ENCODE measurements around the gene PTGES2. TPM values are rescaled to one million over a fixed set of nuclear protein-coding genes. Genes with fewer than 3 reads are reported as not detected.

Gene PTGES2
- total RNA-seq, 2 experiments from 2014 or later = 68.1 to 76.3 TPM

DNA sequence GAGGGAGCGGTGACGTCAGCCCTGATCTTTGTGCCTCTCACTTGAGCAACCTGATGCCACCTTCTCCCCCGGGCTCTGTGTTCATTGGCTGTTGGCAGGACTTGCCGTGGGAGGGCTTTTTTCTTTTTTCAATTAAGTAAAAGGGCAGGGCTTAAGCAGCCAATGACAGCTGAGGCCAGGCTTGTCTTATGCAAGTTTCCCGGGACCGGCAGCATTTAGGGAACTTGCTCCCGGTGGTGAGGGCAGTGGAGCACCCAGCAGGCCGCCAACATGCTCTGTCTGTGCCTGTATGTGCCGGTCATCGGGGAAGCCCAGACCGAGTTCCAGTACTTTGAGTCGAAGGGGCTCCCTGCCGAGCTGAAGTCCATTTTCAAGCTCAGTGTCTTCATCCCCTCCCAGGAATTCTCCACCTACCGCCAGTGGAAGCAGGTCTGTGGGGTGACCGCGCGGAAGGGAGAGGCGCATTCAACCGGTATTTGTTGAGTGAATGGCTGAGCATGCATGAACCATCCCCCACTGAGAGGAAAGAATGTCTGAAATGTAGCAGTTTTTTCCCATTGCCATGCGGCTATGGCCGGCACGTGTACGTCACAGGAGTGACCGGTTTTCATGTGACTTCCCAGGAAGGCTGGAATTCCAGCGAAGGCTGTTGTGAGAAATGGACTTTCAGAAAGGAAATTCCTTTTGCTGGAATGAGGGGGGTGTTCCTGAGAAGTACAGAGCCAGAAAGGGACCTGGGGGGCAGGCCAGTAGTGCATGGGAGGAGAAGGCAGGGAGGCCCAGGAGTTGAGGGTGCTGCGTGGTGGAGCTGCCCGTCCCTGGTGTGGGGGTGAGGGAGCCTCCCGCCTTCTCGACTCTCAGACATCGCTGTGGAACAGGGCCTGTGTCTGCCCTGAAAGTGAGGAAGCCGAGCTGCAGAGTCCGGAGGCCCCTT, 29.0 kb downstream of the PTGES2 start:
- Histone ChIP-seq H2AFZ (ENCODE audit: low read length) (no peak overlapping the region), H3K4me1 (ENCODE audit: insufficient read depth, low read length, poor library complexity, severe bottlenecking) (peaks cover 17% of the 10 kb centered on the region), H3K36me3 (ENCODE audit: insufficient read depth, low read length) (peaks cover 57% of the 10 kb centered on the region; the same call in 1 of the 2 replicates), H4K20me1 (ENCODE audit: insufficient read depth, low read length) (no peaks in the 10 kb centered on the region; the same call in 1 of the 2 replicates), H3K4me2 (ENCODE audit: low read length) (no peak overlapping the region), H3K4me3 (ENCODE audit: low read depth, low read length, poor library complexity, severe bottlenecking) (no peak overlapping the region), H3K9me2 (ENCODE audit: insufficient read depth, low read length) (no peaks in the 10 kb centered on the region), H3K79me2 (ENCODE audit: insufficient read depth, low read depth, low read length) (peaks cover 33% of the 10 kb centered on the region), H3K9me3 (ENCODE audit: low read length) (no peaks in the 10 kb centered on the region), H3K27ac (ENCODE audit: low read depth, low read length, poor library complexity, severe bottlenecking) (no peak overlapping the region)
- DNase-seq (ENCODE audit: low spot score) = no peak
- intact Hi-C loops (cut with micrococcal nuclease; ENCODE audit: unreplicated experiment) = no loop called here
- POLR2A ChIA-PET = interaction anchor here (1.2 kb wide), 1 partner anchor 78 kb away, joined by 3 read pairs; no protein-coding TSS in a partner anchor
- no TSS peak for BruUV-seq (replicated peaks)
- CTCF ChIA-PET (ENCODE audit: unreplicated experiment) = interaction anchor here (0.6 kb wide), 2 partner anchors 13 to 1235 kb away, joined by 3 read pairs; no protein-coding TSS in a partner anchor
- no peak for TF ChIP-seq CTCF (conservative IDR thresholded peaks at IDR 0.05; ENCODE audit: low read length)
- no peak for TF ChIP-seq EZH2phosphoT487 (IDR thresholded peaks at IDR 0.05; ENCODE audit: borderline replicate concordance, low read depth, low read length)

- BruUV-seq (replicated peaks) = no TSS peak
- H3K79me2 ChIP-seq (ENCODE audit: insufficient read depth, low read depth, low read length) = peaks cover 41% of the 10 kb centered on the region
- no peak overlapping the region for H2AFZ ChIP-seq (ENCODE audit: low read length)
- intact Hi-C loops (cut with micrococcal nuclease; ENCODE audit: unreplicated experiment) = no loop called here
- H3K27ac ChIP-seq (ENCODE audit: low read depth, low read length, poor library complexity, severe bottlenecking) = no peak overlapping the region
- peaks cover 5% of the 10 kb centered on the region for H4K20me1 ChIP-seq (ENCODE audit: insufficient read depth, low read length)
- no peak overlapping the region for H3K4me3 ChIP-seq (ENCODE audit: low read depth, low read length, poor library complexity, severe bottlenecking)
- H3K4me1 ChIP-seq (ENCODE audit: insufficient read depth, low read length, poor library complexity, severe bottlenecking) = peaks cover 19% of the 10 kb centered on the region
- DNase-seq (ENCODE audit: low spot score) = no peak
- peaks cover 54% of the 10 kb centered on the region; the same call in 1 of the 2 replicates for H3K36me3 ChIP-seq (ENCODE audit: insufficient read depth, low read length)
- no peaks in the 10 kb centered on the region for H3K9me3 ChIP-seq (ENCODE audit: low read length)
- no peak for TF ChIP-seq CTCF (conservative IDR thresholded peaks at IDR 0.05; ENCODE audit: low read length)
- TF ChIP-seq EZH2phosphoT487 (IDR thresholded peaks at IDR 0.05; ENCODE audit: borderline replicate concordance, low read depth, low read length) = no peak
- ChIA-PET POLR2A (interaction anchor here (1.2 kb wide), 1 partner anchor 77 kb away, joined by 3 read pairs; no protein-coding TSS in a partner anchor), CTCF (ENCODE audit: unreplicated experiment) (interaction anchor here (0.6 kb wide), 1 partner anchor 13 kb away, joined by 3 read pairs; no protein-coding TSS in a partner anchor)
- H3K4me2 ChIP-seq (ENCODE audit: low read length) = no peak overlapping the region
- H3K9me2 ChIP-seq (ENCODE audit: insufficient read depth, low read length) = no peaks in the 10 kb centered on the region
Observed at GRCh38 chr9:128097543-128098296, 29.8 kb downstream of the PTGES2 start.
